ENCODE results near the gene HCRT.

HCRT gene

GRCh38 chr17:42146911-42147607 is 38.2 kb downstream of the HCRT start:
- no peak for TF ChIP-seq CTCF (IDR thresholded peaks at IDR 0.05)

- TF ChIP-seq CTCF (IDR thresholded peaks at IDR 0.05) = no peak
Observed at GRCh38 chr17:42142371-42142896, 42.8 kb downstream of the HCRT start.

GRCh38 chr17:42141382-42141781 is 43.9 kb downstream of the HCRT start:
- TF ChIP-seq CTCF (IDR thresholded peaks at IDR 0.05) = no peak

- TF ChIP-seq CTCF (IDR thresholded peaks at IDR 0.05) = no peak
Observed at GRCh38 chr17:42138749-42139492, 46.3 kb downstream of the HCRT start.

GRCh38 chr17:42136654-42137051 is 48.6 kb downstream of the HCRT start:
- no peak for TF ChIP-seq CTCF (IDR thresholded peaks at IDR 0.05)

GRCh38 chr17:42135664-42136653 is 49.3 kb downstream of the HCRT start:
- no peak for TF ChIP-seq CTCF (IDR thresholded peaks at IDR 0.05)

- TF ChIP-seq CTCF (IDR thresholded peaks at IDR 0.05) = no peak
Observed at GRCh38 chr17:42135151-42135550, 50.1 kb downstream of the HCRT start.
